Fibroblast of skin of left quadriceps (primary cell): ENCODE data around the gene ZNF397.
"Not testable (repeated sequence)": the region's sequence is repeated elsewhere in the genome, so short reads cannot be mapped to it uniquely, and the experiment has no call there.

Experiments used
- DNase-seq, 2 experiments: peaks; one replicate each; pipeline ENCODE4 v3.0.0-alpha.2; 2013; ENCODE audit warnings: low read depth in 2 of 2

ZNF397 gene

GRCh38 chr18:35240664-35241447 is at the start of gene ZNF397:
Gene ZNF397, plus strand, starts transcription at chr18:35241034. Its CDS starts 1,437 bp downstream, at chr18:35242471.
- DNase-seq = peak; percentile 92

- DNase-seq = no peak
Measured at GRCh38 chr18:35191698-35192025, 49.2 kb upstream of the ZNF397 start.

- no peak for DNase-seq
Measured at GRCh38 chr18:35192415-35192814, 48.4 kb upstream of the ZNF397 start.

- DNase-seq = no peak
Measured at GRCh38 chr18:35193316-35193715, 47.5 kb upstream of the ZNF397 start.

GRCh38 chr18:35197296-35197695 is 43.5 kb upstream of the ZNF397 start:
- no peak for DNase-seq

GRCh38 chr18:35201256-35201931 is 39.4 kb upstream of the ZNF397 start:
- DNase-seq = no peak

GRCh38 chr18:35203067-35203466 is 37.8 kb upstream of the ZNF397 start:
- DNase-seq = peak; percentile 44 to 62

GRCh38 chr18:35205199-35205712 is 35.6 kb upstream of the ZNF397 start:
- DNase-seq = no peak

GRCh38 chr18:35205746-35206458 is 34.9 kb upstream of the ZNF397 start:
- DNase-seq = not testable (repeated sequence)

- no peak for DNase-seq
Measured at GRCh38 chr18:35215026-35215425, 25.8 kb upstream of the ZNF397 start.

GRCh38 chr18:35216611-35217010 is 24.2 kb upstream of the ZNF397 start:
- DNase-seq = not testable (repeated sequence)

GRCh38 chr18:35219331-35219730 is 21.5 kb upstream of the ZNF397 start:
- DNase-seq = not testable (repeated sequence)

GRCh38 chr18:35220424-35220823 is 20.4 kb upstream of the ZNF397 start:
- no peak for DNase-seq

GRCh38 chr18:35223797-35224196 is 17.0 kb upstream of the ZNF397 start:
- DNase-seq = no peak

- DNase-seq = no peak
Measured at GRCh38 chr18:35227254-35227653, 13.6 kb upstream of the ZNF397 start.

GRCh38 chr18:35231052-35231451 is 9.8 kb upstream of the ZNF397 start:
- peak; percentile 28 to 31 for DNase-seq

GRCh38 chr18:35236571-35237363 is 4.1 kb upstream of the ZNF397 start:
- no peak for DNase-seq

- DNase-seq = no peak
Measured at GRCh38 chr18:35239314-35239713, 1.5 kb upstream of the ZNF397 start.

- no peak for DNase-seq
Measured at GRCh38 chr18:35241448-35241804, 592 bp downstream of the ZNF397 start.

GRCh38 chr18:35242426-35242825 is 1.6 kb downstream of the ZNF397 start:
- DNase-seq = no peak

GRCh38 chr18:35244671-35245070 is 3.8 kb downstream of the ZNF397 start:
- DNase-seq = no peak
